HG03442 (cell line): Measurements from ENCODE around the gene TAOK2.

Experiments
- ATAC-seq: cut with Tn5 transposase; IDR thresholded peaks from one replicate; pipeline ENCODE4 v1.9.1; 2021; ENCODE audit warnings: mild to moderate bottlenecking, moderate library complexity; ENCODE audit not compliant: unreplicated experiment

TAOK2 gene

GRCh38 chr16:29962344-29962994 lies 11.2 kb upstream of the TAOK2 start:
- no peak for ATAC-seq

GRCh38 chr16:29963021-29963743 lies 10.5 kb upstream of the TAOK2 start:
- ATAC-seq: no peak

DNA sequence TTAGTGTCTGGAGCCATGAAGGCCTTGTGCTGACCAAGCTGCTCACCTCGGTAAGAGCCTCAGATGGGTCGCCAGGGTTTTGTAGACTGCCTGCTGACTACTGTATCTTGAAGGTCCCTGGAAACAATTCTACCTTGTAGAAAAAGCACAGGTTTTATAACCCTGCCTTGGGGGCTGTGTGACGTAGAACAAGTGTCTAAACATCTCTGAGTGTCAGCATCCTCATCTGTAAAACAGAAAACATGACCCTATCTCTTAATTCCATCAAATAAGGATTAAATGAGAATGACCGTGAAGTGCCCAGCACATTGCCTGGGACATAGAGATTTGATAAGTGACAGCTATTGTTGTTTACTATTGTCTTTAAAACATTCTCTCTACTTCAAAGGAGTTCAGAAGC lies 5.5 kb upstream of the TAOK2 start:
- no peak for ATAC-seq

- no peak for ATAC-seq
These were observed 2.4 kb upstream of the TAOK2 start for GRCh38 chr16:29971304-29971703.

- no peak for ATAC-seq
These were observed 1.2 kb upstream of the TAOK2 start for GRCh38 chr16:29972500-29972899.

GRCh38 chr16:29972992-29973383 lies 680 bp upstream of the TAOK2 start:
- no peak for ATAC-seq

- ATAC-seq: no peak
These were observed 844 bp downstream of the TAOK2 start for GRCh38 chr16:29974291-29975133.

DNA sequence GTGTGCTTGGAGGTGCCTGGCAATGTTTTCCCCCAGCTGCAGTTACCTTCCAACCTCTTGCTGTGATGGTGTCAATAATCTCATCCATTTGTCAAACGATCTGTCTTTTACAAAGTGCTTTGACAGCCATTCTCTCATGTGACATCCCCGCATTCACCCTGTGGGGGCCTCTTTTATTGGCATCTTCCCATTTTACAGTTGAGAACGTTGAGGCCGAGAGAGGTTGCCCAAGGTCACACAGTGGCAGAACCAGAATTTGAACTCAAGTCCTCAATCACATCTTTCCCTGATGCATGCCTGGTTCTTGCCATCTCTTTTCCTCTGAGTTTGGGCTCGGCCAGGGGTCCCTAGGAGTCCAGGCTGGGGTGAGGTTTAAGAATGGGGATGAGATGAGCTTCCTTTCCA lies 1.5 kb downstream of the TAOK2 start:
- ATAC-seq: no peak

DNA sequence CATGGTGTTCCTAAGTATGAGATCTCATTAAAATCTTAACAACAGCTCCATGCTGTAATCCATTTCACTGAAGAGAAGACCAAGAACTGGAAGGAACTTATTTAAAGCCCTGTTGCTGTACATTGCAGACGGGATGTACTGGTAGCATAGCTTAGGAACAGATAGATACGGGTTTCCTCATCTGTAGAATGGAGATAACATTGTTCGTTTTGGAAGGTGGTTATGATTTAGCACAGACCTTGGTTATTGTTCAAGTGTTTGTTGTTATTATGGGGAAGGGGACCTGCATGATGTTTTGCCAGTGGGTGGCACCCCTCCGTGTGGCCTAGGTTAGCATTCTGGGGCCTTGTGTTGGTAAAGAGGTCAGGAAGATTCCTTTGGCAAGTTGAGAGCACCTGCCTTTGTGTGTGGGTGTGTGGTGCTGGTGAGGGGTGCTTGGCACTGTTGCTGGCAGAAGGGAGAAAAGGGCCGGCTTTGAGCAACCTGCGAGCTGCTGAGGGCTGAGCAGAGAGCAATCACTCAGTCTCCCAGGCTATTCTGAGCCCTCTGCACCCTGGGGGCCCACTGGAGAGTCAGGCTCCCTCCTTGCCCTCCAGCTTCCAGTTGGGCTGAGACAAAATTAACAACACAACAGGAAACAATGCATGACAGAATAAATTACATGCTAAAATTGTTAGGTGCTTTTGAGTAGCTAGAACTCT lies 2.3 kb downstream of the TAOK2 start:
- no peak for ATAC-seq

GRCh38 chr16:29977063-29977825 lies 3.6 kb downstream of the TAOK2 start:
- no peak for ATAC-seq

GRCh38 chr16:29978081-29978480 lies 4.4 kb downstream of the TAOK2 start:
- ATAC-seq: no peak

DNA sequence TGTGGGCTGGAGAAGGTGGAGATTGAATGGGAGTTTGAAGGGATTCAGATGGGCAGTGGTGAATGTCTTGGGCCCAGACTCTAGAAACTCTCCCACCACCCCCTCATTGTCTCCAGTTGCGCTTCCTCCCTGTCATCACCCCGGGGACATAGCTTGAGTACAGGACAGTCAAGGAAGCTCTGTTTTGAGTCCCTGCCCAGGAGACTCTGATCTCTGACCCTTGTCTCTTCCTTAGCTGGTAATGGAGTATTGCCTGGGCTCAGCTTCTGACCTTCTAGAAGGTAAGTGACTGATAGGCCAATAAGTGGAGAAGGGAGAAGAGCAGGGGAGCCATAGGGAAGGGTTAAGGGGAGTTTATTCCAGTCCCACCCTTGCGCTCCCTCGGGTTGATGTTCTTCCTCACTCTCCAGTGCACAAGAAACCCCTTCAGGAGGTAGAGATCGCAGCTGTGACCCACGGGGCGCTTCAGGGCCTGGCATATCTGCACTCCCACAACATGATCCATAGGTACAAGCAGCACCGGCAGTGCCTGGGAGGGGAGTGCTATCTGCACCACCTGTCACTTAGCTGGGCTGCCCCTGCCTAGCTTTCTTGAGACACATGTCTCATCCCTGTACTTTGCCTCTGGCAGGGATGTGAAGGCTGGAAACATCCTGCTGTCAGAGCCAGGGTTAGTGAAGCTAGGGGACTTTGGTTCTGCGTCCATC lies 5.0 kb downstream of the TAOK2 start:
- ATAC-seq: no peak

GRCh38 chr16:29982560-29983419 lies 9.1 kb downstream of the TAOK2 start:
- no peak for ATAC-seq

- no peak for ATAC-seq
These were observed 9.9 kb downstream of the TAOK2 start for GRCh38 chr16:29983420-29984136.

DNA sequence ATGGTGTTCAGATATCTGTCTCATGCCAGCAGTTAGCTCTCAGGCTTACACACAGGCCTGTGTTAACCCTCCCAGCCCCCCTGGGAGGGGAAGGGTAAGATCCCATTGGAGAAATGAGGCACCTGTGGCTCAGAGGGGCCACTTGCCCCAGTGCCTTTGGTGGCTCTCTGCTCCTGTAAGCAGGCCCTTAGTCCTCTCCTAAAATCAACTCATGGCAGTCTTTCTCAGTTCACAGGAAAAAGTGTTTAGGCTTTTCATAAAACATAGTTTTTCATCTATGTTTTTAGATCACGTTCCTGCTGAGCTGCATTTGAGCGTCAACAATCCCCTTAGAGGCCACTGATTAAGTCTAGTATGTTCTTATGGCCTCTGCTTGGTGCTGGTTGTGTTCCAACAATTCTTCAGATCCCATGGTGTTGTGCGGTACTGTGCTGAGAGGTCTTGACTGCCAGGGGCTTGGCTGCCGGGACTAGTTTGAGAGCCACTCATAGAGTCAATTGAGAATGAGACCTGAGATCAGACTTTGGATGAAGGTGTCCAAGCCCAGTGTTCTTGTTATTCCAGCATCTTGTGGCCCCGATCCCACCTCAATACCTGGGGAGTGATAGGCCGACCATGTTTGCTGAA lies 10.6 kb downstream of the TAOK2 start:
- ATAC-seq: no peak

- ATAC-seq: no peak
These were observed 11.1 kb downstream of the TAOK2 start for GRCh38 chr16:29984764-29985147.

DNA sequence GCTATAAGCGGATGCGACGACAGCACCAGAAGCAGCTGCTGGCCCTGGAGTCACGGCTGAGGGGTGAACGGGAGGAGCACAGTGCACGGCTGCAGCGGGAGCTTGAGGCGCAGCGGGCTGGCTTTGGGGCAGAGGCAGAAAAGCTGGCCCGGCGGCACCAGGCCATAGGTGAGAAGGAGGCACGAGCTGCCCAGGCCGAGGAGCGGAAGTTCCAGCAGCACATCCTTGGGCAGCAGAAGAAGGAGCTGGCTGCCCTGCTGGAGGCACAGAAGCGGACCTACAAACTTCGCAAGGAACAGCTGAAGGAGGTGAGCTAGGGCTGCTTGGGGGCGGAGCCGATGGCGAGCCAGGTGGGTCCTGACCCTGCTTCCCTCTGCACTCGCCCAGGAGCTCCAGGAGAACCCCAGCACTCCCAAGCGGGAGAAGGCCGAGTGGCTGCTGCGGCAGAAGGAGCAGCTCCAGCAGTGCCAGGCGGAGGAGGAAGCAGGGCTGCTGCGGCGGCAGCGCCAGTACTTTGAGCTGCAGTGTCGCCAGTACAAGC lies 11.7 kb downstream of the TAOK2 start:
- ATAC-seq: no peak

DNA sequence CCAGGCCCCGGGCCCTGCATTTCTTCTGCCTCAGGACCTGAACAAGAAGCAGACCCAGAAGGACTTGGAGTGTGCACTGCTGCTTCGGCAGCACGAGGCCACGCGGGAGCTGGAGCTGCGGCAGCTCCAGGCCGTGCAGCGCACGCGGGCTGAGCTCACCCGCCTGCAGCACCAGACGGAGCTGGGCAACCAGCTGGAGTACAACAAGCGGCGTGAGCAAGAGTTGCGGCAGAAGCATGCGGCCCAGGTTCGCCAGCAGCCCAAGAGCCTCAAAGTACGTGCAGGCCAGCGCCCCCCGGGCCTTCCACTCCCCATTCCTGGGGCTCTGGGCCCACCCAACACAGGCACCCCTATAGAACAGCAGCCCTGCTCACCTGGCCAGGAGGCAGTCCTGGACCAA lies 12.6 kb downstream of the TAOK2 start:
- ATAC-seq: no peak
